Transverse colon (tissue), 4 donors: Measurements from ENCODE around the gene HOXA6. TPM values are rescaled to one million over a fixed set of nuclear protein-coding genes. Genes with fewer than 3 reads are reported as not detected.
A peak's percentile ranks its signal among the peaks of the same experiment; 100 is the strongest.

ENCODE experiments used
- DNase-seq: peaks from one replicate; pipeline ENCODE4 v3.0.0-alpha.2; 2019
- H3K27ac ChIP-seq, 4 donors: fragments of 200-600 bp; sonication (generic); 2 replicates each; pipeline ENCODE4 v1.5.1; 2016 to 2018; ENCODE audit warnings: inconsistent platforms in 4 of 4
- H3K27me3 ChIP-seq: fragments of 200-600 bp; sonication (generic); 2 replicates; pipeline ENCODE4 v1.5.1; 2017; ENCODE audit warnings: inconsistent platforms
- H3K36me3 ChIP-seq, 4 donors: fragments of 200-600 bp; sonication (generic); 2 replicates each; pipeline ENCODE4 v1.5.1; 2017 to 2019; ENCODE audit warnings: inconsistent platforms in 4 of 4
- H3K4me1 ChIP-seq, 4 donors: fragments of 200-600 bp; sonication (generic); 2 replicates each; pipeline ENCODE4 v1.5.1; 2017 to 2020; ENCODE audit warnings: inconsistent platforms in 4 of 4
- H3K4me3 ChIP-seq, 4 donors: fragments of 200-600 bp; sonication (generic); 1 replicate in 1 of 4; 2 replicates in 3 of 4; pipeline versions ENCODE4 v1.5.1 to v1.6.1; 2017 to 2019; ENCODE audit warnings: inconsistent platforms in 4 of 4
- H3K9me3 ChIP-seq, 2 donors: fragments of 200-600 bp; sonication (generic); 2 replicates each; pipeline ENCODE4 v1.5.1; 2017 to 2019; ENCODE audit warnings: inconsistent platforms in 2 of 2
- EP300 ChIP-seq: sonication (generic); formaldehyde crosslinking; IDR thresholded peaks from one replicate; pipeline ENCODE4 v1.6.1; 2017; ENCODE audit warnings: antibody characterized with exemption, low read depth
- POLR2A ChIP-seq: fragments of 450-650 bp; IDR thresholded peaks from one replicate; pipeline ENCODE4 v1.6.1; 2016; ENCODE audit warnings: antibody characterized with exemption, mild to moderate bottlenecking, moderate library complexity
- POLR2AphosphoS5 ChIP-seq, 3 donors: sonication (generic); formaldehyde crosslinking; IDR thresholded peaks; one replicate each; pipeline ENCODE4 v1.6.1; 2016; ENCODE audit warnings: antibody characterized with exemption in 3 of 3
- WGBS, 2 donors: methylation state at CpG; one replicate each; pipeline ENCODE4 v1.1.5; 2018; ENCODE audit warnings: low coverage in 1 of 2; 5-methylcytosine and 5-hydroxymethylcytosine counted together
- in situ Hi-C, 4 donors: fragments of 200-750 bp; cut with MboI; loops; one replicate each; pipeline versions ENCODE4 v1.15.0 to v1.15.1; 2017; ENCODE audit warnings: low sequenced_read_pairs in 3 of 4, low pct_ligation_motif_present in 1 of 4, low pct_unique_long_range_greater_than_20kb in 1 of 4
- intact Hi-C: fragments of 100-400 bp; cut with DNase I; formaldehyde crosslinking; loops from one replicate; pipeline ENCODE4 v1.15.1; 2023; ENCODE audit warnings: low total_unique reads
- total RNA-seq, 4 donors: library from RNA; depleted of rRNA; stranded (reverse); fragments of >200 nt; gene quantifications; one replicate each; pipeline ENCODE4 v1.1.0, GENCODE V29; 2016
- TF ChIP-seq, protein P1 (sequence below), 5 experiments: fragments of 200-600 bp in 3 of 5; fragments of 450-650 bp in 2 of 5; sonication (generic) in 3 of 5; IDR thresholded peaks; 1 replicate in 2 of 5; 2 replicates in 3 of 5; pipeline ENCODE4 v1.5.1; 2016 to 2017; ENCODE audit warnings: antibody characterized with exemption in 5 of 5, inconsistent platforms in 3 of 5, mild to moderate bottlenecking in 2 of 5, moderate library complexity in 1 of 5

HOXA6 gene
- total RNA-seq, 4 donors from 2014 or later = 12.9 to 27.8 (median 17.3) TPM

- in situ Hi-C loops (loop anchor here (5.0 to 10.0 kb wide), 2 partner anchors 282 to 285 kb away; no protein-coding TSS in a partner anchor), intact Hi-C loops (no loop called here)
- Histone ChIP-seq H3K9me3 (no peaks in the 10 kb centered on the region), H3K36me3 (no peaks in the 10 kb centered on the region), H3K4me1 (peaks cover 25 to 64% (median 59%) of the 10 kb centered on the region in 4 donors), H3K27ac (peak overlapping the region; percentile 95 to 99 (median 98)), H3K4me3 (peak overlapping the region; percentile 11 to 60 (median 46)), H3K27me3 (no peaks in the 10 kb centered on the region)
- DNase-seq = peak; percentile 33
- TF ChIP-seq POLR2A = no peak
- TF ChIP-seq EP300 = no peak
- no peak for TF ChIP-seq POLR2AphosphoS5 (IDR thresholded peaks at IDR 0.05)
- TF ChIP-seq, protein P1, sequence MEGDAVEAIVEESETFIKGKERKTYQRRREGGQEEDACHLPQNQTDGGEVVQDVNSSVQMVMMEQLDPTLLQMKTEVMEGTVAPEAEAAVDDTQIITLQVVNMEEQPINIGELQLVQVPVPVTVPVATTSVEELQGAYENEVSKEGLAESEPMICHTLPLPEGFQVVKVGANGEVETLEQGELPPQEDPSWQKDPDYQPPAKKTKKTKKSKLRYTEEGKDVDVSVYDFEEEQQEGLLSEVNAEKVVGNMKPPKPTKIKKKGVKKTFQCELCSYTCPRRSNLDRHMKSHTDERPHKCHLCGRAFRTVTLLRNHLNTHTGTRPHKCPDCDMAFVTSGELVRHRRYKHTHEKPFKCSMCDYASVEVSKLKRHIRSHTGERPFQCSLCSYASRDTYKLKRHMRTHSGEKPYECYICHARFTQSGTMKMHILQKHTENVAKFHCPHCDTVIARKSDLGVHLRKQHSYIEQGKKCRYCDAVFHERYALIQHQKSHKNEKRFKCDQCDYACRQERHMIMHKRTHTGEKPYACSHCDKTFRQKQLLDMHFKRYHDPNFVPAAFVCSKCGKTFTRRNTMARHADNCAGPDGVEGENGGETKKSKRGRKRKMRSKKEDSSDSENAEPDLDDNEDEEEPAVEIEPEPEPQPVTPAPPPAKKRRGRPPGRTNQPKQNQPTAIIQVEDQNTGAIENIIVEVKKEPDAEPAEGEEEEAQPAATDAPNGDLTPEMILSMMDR (IDR thresholded peaks at IDR 0.05) = no peak
- 32 to 39% methylated on average over 12 to 52 of the region's 53 CpGs for WGBS, 2 donors
Measured at GRCh38 chr7:27139334-27140125, 8.0 kb downstream of the HOXA6 start.

- TF ChIP-seq EP300 (no peak), POLR2A (no peak), POLR2AphosphoS5 (IDR thresholded peaks at IDR 0.05) (no peak)
- TF ChIP-seq, protein P1 (IDR thresholded peaks at IDR 0.05) = no peak
- Histone ChIP-seq H3K36me3 (no peaks in the 10 kb centered on the region), H3K27me3 (no peaks in the 10 kb centered on the region), H3K9me3 (no peaks in the 10 kb centered on the region), H3K4me1 (peaks cover 26 to 64% (median 58%) of the 10 kb centered on the region in 4 donors), H3K27ac (peak overlapping the region; percentile 95 to 99 (median 98)), H3K4me3 (peak overlapping the region; percentile 11 to 60 (median 46))
- no peak for DNase-seq
- intact Hi-C loops = no loop called here
- in situ Hi-C loops = no loop called here
- WGBS, 2 donors = 37 to 48% methylated on average over 5 to 11 of the region's 11 CpGs
Measured at GRCh38 chr7:27138985-27139333, 8.6 kb downstream of the HOXA6 start.

- H3K27ac ChIP-seq = peak overlapping the region; percentile 95 to 99 (median 98)
- DNase-seq = no peak
- WGBS, 2 donors = 17 to 38% methylated on average over 1 of the region's 1 CpG
- no peaks in the 10 kb centered on the region for H3K9me3 ChIP-seq
- H3K4me3 ChIP-seq = peak overlapping the region in 3 of 4 donors; percentile 39 to 60 (median 53)
- TF ChIP-seq, protein P1 (IDR thresholded peaks at IDR 0.05) = no peak
- no peak for TF ChIP-seq POLR2AphosphoS5 (IDR thresholded peaks at IDR 0.05)
- TF ChIP-seq EP300 = no peak
- TF ChIP-seq POLR2A = no peak
- H3K4me1 ChIP-seq = peaks cover 26 to 66% (median 59%) of the 10 kb centered on the region in 4 donors
- in situ Hi-C loops (no loop called here), intact Hi-C loops (no loop called here)
- no peaks in the 10 kb centered on the region for H3K36me3 ChIP-seq
- no peaks in the 10 kb centered on the region for H3K27me3 ChIP-seq
Measured at GRCh38 chr7:27138472-27138871, 9.1 kb downstream of the HOXA6 start.

DNA sequence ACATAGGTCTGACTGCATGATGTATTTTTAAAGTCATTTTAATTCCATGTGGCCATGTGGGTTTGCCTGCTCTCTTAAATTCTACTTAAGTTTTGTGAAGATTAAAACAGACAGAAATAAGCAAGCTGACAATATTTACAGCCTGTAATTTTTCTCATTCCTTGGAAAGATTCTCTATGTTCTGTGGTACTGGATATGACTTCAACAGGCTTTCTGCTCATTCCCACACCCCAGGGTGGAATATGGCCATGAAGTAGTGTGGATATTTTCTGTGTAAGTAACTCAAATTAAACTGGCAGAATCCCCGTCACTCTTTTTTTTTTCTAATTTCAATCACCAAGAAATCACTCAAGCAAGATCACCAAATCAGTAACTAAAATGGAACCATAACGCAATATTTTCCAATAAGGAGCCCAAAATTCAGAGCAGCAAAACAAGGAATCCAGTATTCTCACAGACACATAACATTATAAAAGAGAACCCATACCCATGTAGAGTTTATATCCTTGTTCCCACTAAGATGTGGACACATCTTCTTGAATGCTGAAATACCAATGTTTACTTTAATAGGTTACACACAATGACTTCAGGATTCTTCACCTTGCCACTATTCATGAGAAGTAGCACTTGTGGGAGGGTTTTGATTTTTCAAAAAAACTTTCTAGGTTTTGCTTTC, 9.8 kb downstream of the HOXA6 start:
- 31 to 33% methylated on average over 2 of the region's 2 CpGs for WGBS, 2 donors
- no peak for TF ChIP-seq POLR2A
- no peak for TF ChIP-seq EP300
- TF ChIP-seq POLR2AphosphoS5 (IDR thresholded peaks at IDR 0.05) = peak in 2 of 3 donors; percentile 24 to 30
- H3K9me3 ChIP-seq = no peaks in the 10 kb centered on the region
- intact Hi-C loops = no loop called here
- no peak for DNase-seq
- in situ Hi-C loops = no loop called here
- peak overlapping the region in 2 of 4 donors; percentile 53 to 60 for H3K4me3 ChIP-seq
- H3K36me3 ChIP-seq = no peaks in the 10 kb centered on the region
- peak overlapping the region; percentile 95 to 99 (median 98) for H3K27ac ChIP-seq
- peaks cover 26 to 73% (median 66%) of the 10 kb centered on the region in 4 donors for H3K4me1 ChIP-seq
- H3K27me3 ChIP-seq = no peaks in the 10 kb centered on the region
